ENCODE measurements around the gene FRAS1.

DNA sequence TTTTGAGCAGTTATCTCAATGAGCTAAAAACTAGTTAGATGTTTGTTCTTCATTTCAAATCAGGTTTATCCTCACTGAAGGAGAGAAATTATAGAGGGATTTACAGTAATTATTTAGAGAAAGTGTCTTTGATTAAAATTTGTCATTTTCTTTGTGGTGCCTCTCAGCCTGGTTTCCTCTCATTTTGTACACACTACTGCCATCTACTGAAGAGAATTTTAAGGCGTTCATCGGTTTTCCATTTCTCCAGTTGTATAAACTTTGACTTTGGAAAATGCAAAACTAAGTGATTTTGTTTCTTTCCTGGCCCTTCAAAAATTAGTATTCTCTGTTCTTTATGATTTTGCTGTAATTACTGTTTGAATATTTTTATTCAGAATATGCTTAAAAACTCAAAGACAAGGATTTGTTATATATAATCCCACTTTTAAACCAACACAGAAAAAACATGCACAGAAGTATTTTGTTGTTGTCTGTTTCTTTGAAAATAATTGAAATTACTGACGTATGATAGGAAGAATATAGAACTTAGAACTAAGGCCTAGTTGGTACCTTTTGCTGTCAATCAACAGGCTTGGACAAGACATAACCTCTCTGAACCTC lies 460.0 kb downstream of the FRAS1 start:
- TF ChIP-seq, protein P1, sequence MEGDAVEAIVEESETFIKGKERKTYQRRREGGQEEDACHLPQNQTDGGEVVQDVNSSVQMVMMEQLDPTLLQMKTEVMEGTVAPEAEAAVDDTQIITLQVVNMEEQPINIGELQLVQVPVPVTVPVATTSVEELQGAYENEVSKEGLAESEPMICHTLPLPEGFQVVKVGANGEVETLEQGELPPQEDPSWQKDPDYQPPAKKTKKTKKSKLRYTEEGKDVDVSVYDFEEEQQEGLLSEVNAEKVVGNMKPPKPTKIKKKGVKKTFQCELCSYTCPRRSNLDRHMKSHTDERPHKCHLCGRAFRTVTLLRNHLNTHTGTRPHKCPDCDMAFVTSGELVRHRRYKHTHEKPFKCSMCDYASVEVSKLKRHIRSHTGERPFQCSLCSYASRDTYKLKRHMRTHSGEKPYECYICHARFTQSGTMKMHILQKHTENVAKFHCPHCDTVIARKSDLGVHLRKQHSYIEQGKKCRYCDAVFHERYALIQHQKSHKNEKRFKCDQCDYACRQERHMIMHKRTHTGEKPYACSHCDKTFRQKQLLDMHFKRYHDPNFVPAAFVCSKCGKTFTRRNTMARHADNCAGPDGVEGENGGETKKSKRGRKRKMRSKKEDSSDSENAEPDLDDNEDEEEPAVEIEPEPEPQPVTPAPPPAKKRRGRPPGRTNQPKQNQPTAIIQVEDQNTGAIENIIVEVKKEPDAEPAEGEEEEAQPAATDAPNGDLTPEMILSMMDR (conservative IDR thresholded peaks at IDR 0.05): peak; percentile 69
- no peak for TF ChIP-seq EZH2 (IDR thresholded peaks at IDR 0.05; ENCODE audit: low read depth)
